ENCODE results near the gene MAU2.
A peak's percentile ranks its signal among the peaks of the same experiment; 100 is the strongest.
"Not testable (repeated sequence)": the region's sequence is repeated elsewhere in the genome, so short reads cannot be mapped to it uniquely, and the experiment has no call there.

MAU2 gene

GRCh38 chr19:19381007-19381926 lies 60.6 kb downstream of the MAU2 start:
- DNase-seq: no peak

GRCh38 chr19:19382118-19382517 lies 61.5 kb downstream of the MAU2 start:
- DNase-seq: no peak

- DNase-seq: no peak
Observed at GRCh38 chr19:19384486-19384885, 63.9 kb downstream of the MAU2 start.

- peak; percentile 91 to 100 (median 99) for DNase-seq
Observed at GRCh38 chr19:19385131-19385895, 64.7 kb downstream of the MAU2 start.

DNA sequence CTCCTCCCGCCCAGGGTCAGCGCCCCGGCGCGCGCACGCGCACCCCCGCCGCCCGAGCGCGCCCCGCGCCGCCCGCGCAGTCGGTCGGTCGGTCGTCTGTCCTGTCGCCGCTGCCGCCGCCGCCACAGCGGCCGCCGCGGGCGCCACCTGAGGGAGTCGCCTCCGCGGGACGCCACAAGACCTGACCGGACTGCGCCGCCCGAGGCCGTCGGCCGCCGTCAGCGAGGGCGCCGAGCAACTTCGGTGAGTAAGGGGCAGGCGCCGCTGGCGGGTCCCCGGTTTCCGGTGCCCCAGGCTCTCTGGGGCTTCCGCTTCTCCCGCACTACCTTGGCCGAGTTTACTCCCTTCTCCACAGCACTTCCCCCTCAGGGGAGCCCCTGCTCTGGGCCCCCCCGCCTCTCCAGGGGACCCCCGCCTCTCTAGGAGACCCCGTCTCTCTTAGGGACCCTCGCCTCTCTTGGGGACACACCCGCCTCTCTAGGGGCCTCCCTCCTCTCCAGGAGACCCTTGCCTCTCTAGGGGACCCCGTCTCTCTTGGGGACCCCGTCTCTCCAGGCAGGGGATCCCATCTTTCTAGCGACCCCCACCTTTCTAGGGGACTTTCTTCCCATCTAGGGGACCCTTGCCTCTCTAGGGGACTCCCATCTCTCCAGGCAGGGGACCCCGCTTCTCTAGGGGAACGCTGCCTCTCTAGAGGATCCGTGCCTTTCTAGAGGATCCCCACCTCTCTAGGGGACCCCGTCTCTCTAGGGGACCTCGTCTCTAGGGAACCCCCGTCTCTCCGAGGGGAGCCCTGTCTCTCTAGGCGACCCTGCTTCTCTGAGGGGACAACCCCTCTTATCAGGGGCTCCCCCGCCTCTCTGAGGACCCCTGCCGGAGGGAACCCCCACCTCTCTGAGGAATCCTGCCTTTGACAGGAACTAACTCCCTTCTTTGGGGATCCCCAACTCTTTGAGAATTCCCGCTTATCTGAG lies 65.6 kb downstream of the MAU2 start:
- DNase-seq: peak in 1 of 56 donors; percentile 46

GRCh38 chr19:19387108-19387507 lies 66.5 kb downstream of the MAU2 start:
- no peak for DNase-seq

GRCh38 chr19:19388568-19389555 lies 68.2 kb downstream of the MAU2 start:
- peak in 1 of 56 donors; percentile 13 for DNase-seq

DNA sequence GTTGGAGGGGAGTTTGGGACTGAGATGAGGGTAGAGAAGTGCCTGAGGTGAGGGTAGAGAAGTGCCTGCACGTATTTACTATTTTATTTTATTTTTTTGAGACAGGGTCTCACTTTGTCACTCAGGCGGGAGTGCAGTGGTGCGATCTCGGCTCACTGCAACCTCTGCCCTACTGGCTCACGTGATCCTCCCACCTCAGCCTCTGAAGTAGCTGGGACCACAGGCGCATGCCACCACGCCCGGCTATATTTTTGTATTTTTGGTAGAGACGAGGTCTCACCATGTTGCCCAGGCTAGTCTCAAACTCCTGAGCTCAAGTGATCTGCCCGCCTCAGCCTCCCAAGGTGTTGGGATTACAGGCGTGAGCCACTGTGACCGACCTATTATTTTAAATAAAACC lies 69.1 kb downstream of the MAU2 start:
- not testable (repeated sequence) for DNase-seq

DNA sequence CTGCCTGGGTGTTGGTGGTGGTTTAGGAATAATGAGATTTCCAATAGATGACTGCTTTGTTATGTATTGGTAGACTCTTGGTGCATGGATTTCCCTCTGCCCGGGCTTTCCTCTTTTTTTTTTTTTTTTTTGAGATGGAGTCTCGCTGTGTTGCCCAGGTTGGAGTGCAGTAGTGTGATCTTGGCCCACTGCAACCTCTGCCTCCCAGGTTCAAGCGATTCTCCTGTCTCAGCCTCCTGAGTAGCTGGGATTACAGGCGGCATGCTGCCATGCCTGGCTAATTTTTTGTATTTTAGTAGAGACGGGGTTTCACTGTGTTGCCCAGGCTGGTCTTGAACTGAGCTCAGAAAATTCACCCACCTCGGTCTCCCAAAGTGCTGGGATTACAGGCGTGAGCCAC lies 73.7 kb downstream of the MAU2 start:
- DNase-seq: not testable (repeated sequence)

DNA sequence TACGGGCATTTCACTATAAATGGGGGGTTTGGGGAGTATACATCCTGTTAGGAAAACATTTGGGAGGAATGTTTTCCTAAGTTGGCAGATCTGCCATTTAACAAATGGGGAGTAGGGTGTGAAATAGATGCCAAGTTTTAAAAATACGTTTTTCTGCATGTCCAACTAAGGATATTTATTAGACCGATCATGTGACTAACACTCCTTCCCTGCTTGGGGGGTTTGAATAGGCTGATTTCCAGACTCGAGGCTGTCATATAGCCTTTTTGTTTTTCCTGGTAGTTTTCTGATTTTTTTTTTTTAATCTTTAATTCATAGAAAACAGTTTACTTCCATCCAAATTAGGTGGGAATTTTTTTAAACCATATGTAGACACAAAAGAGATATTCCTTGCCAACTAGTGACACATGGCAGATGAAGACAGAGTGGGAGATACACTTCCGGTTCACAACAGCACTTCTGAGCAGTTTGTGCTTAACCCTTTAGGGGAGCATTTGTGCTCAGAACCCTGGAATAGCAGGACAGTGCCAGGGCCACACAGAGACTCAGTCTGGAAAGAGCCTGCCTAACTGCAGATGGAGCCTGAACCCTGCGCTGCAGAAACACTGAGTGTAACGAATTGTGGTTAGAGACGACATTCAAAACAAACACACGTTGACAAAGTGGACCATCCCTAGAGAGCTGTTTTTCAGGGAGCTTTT lies 79.3 kb downstream of the MAU2 start:
- DNase-seq: no peak

GRCh38 chr19:19402656-19403372 lies 82.2 kb downstream of the MAU2 start:
- DNase-seq: no peak

DNA sequence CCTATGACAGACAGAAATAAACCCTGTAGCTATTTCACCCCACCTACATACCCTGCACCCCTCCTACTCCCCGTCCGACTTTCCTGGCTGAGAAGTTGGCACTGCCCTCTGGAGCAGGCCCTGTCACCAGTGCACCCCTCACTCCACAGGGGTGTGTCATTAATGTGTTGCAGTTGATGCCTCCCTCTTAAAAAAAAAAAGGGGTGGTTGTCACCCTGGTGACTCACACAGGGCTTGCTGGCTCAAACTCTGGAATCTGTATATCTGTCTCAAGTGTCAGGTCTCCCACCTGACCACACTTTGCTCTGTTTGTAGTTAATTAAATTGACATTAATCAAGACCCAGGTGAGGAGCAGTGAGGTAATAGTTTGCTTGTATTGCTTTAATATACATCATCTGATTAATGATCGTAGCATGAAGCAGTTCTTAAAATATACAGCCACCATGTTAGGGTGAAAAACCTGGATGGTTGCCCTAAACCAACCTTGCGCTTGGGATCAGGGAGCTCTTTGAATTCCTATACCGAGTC lies 82.8 kb downstream of the MAU2 start:
- DNase-seq: peak in 1 of 56 donors; percentile 19

DNA sequence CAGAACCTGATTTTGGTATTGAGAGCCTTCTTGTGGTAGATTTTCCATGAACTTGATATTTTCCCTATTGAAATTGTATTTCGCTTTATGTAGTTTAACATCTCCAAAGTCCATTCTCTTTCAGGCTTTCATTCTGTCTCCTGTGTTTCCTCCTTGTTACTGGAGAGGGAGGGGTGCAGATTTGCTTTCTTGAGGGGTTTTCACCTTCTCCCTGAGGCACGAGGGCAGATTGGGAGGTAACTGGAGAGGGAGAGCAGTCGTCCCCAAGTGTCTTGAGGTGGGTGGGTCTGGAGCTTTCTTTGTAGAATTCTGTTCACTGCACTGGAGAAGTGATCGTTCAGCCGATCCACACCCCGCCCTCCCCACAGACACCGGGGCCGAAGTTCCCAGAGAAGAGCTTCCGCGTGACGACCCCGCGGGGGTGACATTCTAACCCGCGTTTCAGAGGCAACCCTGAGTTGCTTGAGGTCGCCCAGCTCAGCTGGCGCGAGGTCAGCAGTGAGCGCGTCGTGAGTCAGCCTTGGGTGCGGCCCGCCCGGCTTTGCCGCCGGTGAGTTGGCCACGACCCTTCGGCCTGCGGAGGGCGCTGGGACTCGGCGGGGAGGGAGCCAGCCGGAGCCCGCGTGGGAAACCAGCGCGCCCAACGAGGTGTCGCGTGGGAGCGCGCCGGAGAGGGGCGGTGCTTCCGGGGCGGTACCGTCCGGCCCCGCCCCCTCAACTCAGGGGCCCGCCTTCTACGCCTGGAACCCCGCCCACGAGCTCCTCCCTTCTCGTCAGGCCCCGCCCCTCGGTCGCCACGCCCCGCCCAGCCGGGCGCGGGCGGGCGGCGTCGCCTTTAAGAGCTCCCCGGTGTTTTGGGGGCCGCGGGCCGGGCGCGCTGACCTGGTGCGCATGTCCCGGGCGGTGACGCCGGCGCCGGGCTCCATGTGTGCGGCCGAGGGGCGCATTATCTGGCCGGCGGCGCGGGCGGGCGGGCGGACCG lies 84.5 kb downstream of the MAU2 start, which contains the start of gene GATAD2A:
GATAD2A (plus strand) TSS at position 797 of the 982 bp plus-strand sequence. CDS start 59,671 bp downstream, outside the sequence.
- peak; percentile 52 to 97 (median 90) for DNase-seq

DNA sequence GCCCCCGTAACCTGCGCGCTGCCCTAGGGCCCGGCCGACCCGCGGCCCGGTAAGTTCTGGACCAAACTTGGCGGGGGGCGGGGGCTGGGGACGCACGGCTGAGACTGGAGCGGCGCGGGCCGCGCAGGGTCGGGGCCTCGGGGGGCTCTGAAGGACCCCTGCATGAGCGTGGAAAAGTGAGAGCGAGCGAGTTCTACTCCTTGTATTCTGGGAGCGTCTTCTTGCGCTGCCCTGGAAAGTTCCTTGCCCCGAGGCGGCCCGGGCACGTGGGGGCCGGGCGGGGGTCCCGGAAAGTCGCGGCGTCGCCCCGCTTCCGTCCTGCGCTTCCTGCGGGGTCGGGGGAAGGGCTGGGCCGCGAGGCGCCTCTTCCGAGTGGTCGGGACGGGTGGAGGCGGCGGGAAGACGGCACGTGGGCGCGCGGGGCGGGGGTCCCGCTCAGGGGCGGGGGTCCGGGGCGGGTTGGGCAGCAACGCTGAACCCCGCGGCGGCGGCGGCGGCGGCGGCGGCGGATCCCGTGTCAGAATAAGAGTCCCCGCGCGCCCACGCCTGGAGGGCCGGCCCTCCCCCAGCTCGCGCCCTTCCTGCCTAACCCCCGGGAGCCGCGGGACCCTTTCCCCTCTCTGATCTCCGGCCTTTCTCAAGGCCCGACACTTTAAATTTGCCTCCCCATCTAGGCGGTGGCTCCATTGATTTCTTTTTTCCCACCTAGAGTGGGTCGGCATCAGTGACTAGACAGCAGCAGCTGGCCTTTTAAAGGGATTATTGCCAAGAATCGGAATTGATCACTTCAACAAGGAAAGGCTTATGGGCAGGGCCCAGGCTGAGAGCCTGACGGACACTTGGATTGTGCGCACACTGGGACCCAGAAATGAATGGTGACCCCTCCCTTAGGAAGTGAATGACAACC lies 85.6 kb downstream of the MAU2 start:
- DNase-seq: peak in 23 of 56 donors; percentile 4 to 62 (median 22)

DNA sequence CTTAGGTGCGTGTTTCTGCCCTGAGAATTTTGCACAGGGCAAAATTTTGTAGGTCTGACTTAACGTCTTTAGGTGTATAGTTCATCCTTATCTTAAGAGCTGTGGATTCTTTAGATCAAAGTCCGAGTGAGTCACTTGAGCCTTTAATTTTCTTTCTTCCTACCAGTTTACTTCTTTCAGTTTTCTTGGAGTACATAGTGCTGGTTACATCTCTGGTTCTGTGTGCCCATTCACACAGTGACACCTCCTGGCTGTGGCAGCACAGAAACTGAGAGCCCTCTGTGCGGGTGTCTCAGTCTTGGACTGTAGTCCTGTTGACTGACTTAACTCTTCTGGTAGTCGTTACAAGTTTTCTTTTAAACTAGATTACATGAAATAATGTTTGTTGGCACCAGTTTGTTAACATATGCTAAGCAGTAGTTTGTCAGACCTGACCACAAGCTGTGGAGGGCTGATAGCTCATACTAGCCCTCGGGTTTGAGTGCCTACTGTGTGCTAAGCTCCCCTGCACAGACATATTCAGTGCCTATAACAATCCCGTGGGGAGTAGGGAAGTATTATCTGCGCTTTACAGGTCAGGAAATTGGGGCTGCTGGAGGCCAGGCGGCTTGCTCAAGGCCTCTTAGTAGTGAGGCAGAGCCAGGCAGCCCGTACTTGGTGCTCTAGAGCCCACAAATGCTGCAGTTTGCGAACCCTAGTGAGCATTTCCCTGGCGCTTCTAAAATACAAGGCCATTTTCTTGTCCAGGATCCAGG lies 86.4 kb downstream of the MAU2 start:
- DNase-seq: peak in 27 of 56 donors; percentile 1 to 42 (median 8)
